GM21526 (cell line): ENCODE measurements around the gene HIRA.

ENCODE experiments used
- ATAC-seq: cut with Tn5 transposase; IDR thresholded peaks from one replicate; pipeline ENCODE4 v1.9.1; 2021; ENCODE audit warnings: moderate library complexity; ENCODE audit not compliant: unreplicated experiment, low FRiP score

Gene HIRA

DNA sequence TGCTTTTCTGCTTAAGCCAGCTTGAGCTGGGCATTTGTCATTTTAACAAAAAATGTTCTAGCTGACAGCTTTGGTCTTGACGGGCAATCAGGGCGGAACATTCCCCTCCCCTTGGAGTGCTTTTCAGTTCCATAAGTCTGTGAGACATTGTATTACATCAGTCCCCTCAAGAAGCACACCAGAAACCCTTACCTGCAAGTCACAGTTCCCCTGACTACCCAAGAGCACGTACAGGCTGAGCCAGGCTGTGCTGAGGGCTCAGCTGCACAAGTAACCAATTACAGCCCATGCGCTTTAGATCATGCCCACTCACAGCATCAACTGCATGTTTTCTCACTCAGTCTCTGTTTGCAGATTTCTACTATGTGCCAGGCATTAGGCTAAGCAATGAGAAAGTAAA lies 19.1 kb downstream of the HIRA start:
- ATAC-seq = no peak

DNA sequence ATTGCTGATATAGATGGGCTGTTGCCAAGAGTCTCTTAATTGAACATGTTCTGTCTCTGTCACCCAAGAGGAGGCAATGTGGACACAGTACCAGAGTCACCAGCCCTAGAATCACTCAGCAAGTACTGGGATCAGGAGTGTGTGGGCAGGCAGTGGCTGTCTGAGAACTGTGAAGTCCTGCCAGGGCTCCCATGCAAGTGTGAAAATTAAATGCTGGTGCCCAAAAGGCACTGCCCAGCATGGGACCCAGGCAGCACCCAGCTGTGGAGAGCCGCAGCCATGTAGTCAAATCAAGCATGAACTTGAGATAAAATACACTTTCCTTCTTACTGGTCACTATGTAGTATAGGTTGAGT lies 19.9 kb downstream of the HIRA start:
- ATAC-seq = no peak

DNA sequence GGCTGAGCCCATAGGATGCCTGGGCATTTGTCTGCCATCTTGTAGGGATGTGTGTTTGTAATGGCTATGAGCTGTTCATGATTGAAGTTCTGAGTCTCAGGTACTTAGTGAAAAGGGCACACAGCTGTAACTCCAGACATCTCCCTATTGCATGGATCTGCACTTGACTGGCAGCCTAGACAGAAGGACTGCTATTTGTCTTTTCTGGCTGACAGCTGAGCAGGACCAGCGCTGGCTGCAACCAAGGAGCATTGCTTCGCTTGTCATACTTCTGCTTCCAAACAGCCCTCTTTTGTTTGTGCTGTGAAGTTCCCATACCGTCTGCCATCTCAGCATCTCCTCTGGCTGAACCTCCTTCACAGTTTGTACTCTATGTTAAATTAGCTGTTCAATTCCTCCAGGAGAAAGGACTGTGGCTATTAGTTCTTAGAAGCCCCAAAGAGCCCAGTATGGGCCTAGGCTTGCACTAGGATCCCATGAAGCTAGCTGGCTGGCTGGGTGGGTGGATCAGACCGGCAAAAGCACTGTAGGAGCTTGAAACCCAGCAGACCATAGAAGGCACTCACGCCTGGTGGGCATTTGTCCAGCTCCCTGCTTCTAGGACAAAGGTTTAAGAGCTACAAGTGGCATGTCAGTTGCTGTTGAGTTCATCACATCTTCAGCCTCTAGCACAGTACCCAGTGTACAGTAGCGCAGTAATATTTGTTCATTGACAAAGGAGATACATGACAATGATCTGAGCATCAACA lies 20.4 kb downstream of the HIRA start:
- no peak for ATAC-seq

DNA sequence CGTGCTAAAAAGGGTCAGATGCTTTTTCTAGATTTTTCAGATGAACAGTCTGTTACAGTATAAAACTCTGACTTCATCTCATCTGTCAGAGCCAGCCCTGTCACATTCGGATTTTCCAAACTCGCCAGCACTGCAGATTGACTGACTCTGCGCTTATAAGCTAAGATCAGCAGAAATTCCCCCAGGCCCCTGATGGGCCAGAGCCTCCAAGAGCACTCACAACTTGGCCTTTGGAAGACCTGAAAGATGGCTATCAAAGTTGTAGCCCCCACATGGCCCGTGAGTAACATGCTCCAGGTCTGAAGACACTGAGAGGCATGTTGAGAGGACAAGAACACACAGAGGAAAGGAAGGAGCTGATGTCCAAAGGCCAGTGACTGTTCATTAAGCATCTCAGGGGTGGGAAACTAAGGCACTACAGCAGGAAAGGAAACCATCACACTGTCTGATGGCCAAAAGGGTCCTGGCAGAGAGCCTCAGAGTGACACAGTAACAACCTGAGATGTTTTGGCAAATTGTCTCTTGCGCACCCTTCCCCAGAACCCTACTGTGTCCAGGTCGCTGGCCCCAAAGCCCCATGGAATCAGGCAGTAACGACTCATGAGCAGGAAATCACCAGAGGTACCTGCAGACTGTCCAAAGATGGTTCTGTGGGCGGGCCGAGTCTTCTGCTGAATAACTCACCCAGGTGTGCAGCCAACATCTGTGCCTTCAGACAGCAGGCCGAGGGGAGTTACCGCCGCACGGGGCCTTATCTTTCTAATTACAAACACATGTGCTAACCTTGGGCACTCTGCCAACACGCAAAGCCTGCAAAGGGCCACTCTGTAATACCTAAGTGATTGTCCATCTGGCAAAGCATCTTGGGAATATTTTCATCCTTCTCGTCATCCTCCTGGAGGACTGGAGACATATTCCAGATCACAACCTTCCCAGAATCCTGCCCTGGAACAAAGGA lies 23.6 kb downstream of the HIRA start:
- ATAC-seq = no peak

DNA sequence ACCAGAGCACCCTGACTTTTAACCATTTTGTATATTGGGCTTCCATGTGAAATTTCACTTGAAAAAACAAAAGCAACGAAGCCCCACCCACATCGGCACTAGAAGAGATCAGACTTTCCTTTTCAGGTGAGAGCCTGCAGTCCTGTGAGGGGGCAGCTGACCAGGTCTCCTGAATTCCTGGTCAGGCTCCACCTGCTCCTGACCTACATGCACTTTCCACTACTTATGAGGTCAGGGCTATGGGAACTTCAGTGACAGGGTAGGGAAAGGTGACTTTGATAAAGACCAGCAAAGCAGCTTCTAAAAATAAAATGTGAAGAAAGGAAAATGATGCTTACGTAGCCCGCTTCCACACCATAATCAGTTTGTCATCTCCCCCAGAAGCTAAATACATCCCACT lies 24.7 kb downstream of the HIRA start:
- ATAC-seq = no peak

DNA sequence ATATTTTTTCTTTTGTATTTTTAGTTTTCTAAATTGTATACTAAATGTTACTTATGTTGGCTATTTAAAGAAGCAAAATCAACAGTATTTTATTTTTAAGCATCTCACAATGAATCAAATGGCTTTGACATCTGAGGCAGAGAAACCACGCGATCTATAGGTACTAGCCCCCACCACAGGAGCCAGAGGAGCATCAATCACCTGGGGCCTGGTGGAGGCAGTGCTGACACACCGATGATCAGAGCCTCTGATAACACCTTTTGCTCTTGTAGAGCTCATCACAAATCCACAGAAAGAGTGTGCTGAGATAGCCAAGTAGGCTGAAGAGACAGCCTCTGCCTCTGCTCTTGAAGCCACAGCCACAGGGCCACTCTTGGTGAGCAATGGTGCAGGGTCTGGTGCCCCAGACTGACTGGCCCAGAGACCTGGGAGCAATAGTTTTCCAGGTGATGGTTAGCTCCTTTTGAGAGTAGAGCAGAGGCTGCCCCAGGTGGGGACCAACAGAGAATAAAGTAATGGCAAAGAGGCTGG lies 25.2 kb downstream of the HIRA start:
- no peak for ATAC-seq

DNA sequence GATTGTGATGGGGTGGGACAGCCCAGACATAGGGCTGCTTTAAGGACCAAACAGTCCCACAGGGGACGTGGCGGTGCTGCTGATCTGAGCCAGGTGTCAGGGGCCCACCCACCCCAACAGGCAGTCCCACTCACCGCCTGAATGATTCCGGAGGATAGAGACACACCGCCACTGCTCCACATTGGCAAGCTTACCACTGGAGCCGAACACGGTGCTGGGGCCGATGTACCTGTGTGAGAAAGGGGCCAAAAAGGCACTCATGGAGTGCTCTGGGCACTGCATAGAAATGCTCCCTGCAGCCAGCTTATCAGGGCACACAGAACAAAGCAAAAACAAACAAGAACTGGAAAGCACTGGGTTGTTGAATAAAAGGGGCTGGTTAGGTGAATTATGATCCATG lies 25.9 kb downstream of the HIRA start:
- ATAC-seq = no peak

DNA sequence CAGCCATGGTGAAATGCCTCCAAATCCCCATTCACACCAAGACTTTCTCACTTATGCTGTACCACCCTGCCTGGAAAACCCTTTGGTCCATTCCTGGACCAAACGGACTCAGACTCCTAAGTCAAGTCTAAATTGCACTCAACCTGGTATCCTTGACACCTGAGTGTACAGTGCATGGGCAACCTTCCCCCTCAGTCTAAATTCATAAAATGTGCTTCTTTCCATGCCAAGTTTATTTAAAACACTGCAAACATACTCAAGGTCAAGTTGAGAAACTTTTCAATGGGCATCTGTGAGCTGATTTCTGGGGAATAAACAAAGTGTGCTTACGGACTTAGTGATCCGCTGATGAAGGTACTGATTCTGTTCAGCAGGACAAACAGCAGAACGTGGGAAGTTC lies 26.4 kb downstream of the HIRA start:
- ATAC-seq = no peak

DNA sequence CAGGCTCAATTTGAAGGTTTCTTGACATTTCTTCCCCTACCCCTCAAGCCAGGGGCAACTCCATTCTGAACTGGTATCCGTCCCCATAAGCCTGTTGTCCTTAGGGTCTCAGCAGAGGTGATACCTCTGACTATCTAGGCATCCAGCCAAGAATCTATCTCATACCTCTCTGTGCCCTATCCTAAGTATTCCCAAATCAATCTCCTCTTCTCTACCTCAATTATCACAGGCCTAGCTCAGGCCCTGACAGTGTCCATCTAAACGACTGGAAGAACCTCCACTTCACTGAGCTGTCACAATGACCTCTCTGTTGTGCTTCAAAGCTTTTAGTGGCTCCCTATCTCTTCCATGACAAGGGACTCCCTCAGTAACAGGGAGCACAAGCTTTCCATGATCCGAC lies 26.9 kb downstream of the HIRA start:
- ATAC-seq = no peak

DNA sequence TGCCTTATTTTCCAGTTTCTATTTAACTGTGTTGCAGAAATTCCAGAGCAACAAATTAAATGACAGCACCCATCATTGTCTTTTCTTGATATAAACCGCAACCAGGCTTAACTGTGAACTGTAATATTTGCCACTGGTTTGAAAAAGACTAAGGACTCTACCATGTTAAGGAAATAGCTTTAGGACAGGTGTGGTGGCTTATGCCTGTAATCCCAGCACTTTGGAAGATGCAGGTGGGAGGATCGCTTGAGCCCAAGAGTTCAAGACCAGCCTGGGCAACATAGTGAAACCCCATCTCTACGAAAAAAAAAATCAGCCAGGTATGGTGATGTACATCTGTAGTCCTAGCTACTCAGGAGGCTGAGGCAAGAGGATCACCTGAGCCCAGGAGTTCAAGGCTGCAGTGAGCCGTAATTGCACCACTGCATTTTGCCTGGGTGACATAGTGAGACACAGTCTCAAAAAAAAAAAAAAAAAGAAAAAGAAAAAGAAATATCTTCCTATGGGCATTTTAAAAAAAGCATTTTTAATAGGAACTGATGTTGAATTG lies 28.8 kb downstream of the HIRA start:
- no peak for ATAC-seq

DNA sequence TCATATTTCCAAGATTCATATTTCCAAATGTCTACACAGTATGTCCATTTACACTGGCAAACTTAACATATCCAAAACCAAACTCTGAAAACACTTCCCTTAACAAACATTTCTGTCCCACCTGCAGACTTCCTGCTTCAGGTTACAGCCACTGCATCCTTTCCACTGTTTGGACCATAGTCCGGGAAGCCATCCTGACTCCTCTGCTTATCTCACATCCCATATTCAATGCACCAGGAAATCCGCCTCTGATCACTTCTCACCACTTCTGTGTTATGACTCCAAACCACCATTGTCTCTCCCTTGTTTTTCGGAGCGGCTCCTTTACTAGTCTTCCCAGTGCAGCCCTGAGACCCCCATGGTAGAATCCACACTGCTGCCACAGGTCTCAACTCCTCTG lies 30.1 kb downstream of the HIRA start:
- ATAC-seq = no peak

DNA sequence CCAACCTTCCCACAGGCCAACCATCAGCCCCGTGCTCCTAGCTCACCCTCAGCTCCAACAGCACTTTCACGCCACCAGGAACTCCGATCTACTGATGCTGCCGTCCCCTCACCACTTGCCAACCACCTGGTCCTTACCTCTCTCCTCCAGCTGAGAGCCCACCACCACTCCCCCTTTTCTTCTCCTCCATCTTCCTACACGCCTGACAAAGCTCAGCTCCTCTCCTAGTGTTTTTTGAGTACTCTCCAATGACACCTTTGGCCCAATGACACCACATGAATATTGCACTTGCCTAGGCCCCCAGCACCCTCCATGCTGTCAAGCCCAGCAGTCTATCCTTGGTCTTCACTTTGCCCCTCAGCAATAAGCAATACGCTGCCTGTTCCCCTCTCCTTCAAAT lies 30.7 kb downstream of the HIRA start:
- no peak for ATAC-seq

DNA sequence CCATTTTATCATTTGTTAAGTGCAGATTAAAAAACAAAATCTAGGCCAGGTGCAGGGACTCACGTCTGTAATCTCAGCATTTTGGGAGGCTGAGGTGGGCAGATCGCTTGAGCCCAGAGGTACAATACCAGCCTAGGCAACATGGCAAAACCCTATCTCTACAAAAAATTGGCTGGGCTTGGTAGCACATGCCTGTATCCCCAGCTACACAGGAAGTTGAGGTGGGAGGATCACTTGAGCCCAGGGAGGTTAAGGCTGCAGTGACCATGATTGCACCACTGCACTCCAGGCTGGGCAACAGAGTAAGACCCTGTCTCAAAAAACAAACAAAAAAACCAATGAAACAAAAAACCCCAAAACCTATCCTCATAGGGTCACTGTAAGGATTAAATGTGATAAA lies 32.9 kb downstream of the HIRA start:
- no peak for ATAC-seq

DNA sequence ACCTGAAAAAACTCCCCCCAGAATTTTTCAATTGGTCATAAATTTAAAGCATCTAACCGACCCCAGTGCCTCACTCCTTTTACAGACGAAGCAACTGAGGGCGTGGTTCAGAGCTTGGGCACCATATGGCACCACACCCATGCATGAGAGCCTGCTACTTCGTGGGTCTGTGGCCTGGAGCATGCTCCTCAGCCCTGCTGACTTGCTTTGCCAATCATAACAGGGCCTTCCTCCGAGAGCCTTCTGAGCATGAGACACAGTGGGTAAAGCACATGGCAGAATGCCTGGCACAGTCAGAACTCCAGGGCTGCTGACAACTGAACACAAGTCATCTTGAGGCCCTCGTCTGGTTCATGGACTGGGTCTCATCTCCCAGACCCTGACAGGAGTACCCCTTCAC lies 33.3 kb downstream of the HIRA start:
- no peak for ATAC-seq

DNA sequence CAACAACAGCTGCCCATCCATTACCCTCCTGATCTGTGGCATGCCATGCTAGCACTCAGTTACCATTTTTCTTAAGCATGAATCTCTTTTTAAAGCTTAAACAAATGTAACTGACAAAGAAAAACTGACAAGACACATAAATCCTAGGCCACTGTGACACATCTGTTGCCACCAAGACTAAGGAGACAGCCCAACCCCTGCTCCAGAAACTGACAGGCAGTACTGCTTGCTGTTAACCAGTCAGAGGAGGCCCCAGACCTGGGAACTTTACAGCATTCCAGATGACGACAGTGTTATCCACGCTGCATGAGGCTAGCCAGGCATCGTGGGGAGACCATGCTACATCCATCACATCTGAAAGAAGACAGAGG lies 33.8 kb downstream of the HIRA start:
- no peak for ATAC-seq

DNA sequence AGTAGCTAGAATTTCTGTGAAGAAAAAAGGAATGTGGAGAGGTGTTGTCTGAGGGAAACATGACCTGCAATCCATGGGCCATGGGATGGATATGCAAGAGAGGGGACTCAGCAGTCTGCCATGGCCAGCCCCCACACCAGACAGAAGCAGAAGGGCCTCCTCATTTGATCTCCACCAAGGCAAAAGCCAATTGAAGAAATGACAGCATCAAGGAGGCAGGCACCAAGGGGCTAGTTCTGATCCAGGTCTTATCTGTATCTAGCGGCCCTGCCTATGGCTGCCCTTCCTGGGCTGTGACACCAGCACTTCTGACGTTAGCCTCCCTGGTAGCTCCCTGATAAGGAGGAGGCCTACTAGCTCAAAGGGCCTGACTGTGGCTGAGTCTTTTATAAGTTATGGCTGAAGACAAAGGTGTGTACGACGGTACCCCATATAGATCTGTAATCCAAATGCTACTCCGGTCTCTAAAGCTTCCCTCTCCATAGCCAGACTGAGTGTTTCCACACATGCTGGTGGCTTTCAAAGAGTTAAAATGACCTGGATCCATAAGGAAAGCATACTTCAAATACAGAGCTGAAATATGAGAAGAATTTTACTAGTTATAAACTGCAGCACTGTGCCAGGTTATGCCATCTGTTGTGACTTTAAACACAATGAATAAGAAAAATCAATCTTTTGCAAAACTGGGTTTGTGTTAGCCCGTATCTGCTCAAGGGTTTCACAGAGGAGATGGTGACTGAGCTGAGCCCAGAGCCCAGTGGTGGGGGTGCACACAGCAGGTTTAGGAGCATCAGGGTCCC lies 34.4 kb downstream of the HIRA start:
- ATAC-seq = no peak

DNA sequence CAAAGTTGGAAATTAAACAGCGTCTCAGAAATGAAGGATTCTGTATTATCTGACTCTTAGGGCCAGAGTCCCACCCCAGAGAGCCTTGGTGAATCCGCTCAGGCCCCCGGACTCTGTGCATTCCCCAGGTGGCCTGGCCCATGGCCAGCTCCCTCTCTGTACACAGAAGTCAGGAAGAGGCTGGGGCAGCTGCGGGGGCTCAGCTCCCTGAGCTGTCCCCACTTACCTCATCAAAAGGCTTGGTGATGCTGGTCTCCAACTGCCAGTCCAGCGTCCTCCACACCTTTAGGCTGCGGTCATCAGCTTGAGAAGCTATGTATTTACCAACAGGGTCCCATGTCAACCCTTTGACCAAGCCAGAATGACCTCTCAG lies 35.0 kb downstream of the HIRA start:
- ATAC-seq = no peak

DNA sequence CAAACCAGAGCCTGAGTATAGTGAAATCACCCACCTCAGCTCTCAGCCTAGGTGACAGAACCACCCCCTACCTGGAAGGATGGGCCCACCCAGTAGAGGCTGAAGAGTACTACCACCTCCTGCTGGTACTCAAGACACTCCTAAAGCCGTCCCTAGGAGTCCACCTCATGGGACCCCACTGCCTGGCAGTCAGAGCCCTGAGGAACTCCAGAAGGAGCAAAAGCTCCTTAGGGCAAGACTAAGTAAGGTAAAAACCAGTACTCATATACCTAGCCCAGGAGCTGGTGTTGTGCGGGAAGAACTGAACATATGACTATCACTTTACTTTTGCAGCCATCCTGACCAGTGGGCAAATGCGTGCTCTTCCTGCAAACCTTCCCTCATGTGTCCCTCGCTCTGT lies 36.3 kb downstream of the HIRA start:
- no peak for ATAC-seq

DNA sequence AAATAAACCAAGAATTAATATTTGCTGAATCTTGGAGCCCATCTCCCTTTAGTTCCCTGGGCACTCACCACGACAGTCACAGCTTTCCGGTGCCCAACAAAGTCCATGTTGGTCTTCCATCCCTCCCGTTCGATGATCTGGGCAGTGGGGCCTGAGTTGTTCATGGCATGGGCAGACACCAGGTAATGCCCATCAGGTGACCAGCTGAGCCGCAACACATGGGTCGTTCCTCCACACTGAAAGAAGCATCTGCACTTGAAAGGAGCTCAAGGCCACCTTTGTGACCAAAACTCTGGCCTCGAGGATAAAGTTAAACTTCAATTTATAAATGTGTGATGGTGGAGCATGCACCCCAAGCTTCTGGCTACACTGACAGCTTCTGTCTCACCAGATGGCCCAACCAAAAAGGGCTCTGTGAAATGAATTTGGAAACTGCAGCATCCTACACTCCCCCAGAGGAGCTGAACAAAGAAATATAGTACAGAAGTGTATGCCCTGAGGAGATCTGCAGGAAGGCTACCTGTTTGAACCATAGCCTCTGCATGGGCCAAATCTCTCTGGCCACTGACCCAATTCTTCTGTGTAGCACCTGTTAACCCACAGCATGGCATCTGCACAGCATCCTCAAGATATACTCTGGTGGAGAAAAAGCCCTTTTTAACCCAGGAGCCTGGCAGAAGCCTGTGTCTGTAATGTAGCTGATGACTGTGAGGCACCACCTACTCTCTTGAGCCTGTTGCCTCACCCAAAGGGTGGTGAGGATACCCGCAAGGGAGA lies 37.1 kb downstream of the HIRA start:
- no peak for ATAC-seq

DNA sequence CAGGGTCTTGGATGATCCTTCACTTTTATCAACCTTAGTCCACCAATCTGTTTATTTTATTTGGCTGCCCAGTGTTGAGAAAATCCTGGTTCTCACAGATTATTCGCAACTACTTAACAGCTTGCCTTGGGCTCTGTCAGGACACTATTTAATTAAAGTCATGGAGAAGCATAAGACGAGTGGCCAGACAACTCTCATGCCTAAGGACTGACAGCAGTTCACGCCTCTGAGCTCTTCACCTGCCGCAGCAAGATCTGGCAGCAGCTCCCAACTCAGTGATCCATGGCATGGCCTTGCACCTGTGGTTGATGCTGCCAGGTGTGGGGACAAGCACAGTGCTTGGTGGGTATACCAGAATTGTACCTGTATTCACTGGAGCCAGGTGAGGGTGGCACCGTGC lies 37.8 kb downstream of the HIRA start:
- no peak for ATAC-seq
